Activated CD8-positive, alpha-beta memory T cell treated with anti-CD3 and anti-CD28 coated beads, Interleukin-2, amount 50 U/mL, for 24 hours (primary cell): Measurements from ENCODE around the gene CNTN5.

Experiments
- DNase-seq: peaks from one replicate; pipeline ENCODE4 v3.0.0-alpha.2; 2020; ENCODE audit errors: extremely low read depth

The CNTN5 gene

GRCh38 chr11:99383648-99384245, 363.0 kb downstream of the CNTN5 start:
- DNase-seq, result no peak

- DNase-seq, result no peak
Observed at GRCh38 chr11:99391245-99391644, 370.5 kb downstream of the CNTN5 start.

- DNase-seq, result no peak
Observed at GRCh38 chr11:99406345-99406744, 385.6 kb downstream of the CNTN5 start.

- DNase-seq, result no peak
Observed at GRCh38 chr11:99410636-99411035, 389.9 kb downstream of the CNTN5 start.

GRCh38 chr11:99418927-99419720, 398.4 kb downstream of the CNTN5 start:
- no peak for DNase-seq

GRCh38 chr11:99419991-99420390, 399.2 kb downstream of the CNTN5 start:
- DNase-seq, result no peak

GRCh38 chr11:99422581-99423427, 402.1 kb downstream of the CNTN5 start:
- no peak for DNase-seq

GRCh38 chr11:99423428-99423983, 402.8 kb downstream of the CNTN5 start:
- no peak for DNase-seq

- no peak for DNase-seq
Observed at GRCh38 chr11:99424313-99425084, 403.8 kb downstream of the CNTN5 start.

GRCh38 chr11:99425596-99425995, 404.8 kb downstream of the CNTN5 start:
- no peak for DNase-seq

GRCh38 chr11:99432677-99433076, 411.9 kb downstream of the CNTN5 start:
- no peak for DNase-seq

GRCh38 chr11:99443276-99443675, 422.5 kb downstream of the CNTN5 start:
- no peak for DNase-seq

- DNase-seq, result no peak
Observed at GRCh38 chr11:99446400-99446799, 425.7 kb downstream of the CNTN5 start.

GRCh38 chr11:99449345-99449744, 428.6 kb downstream of the CNTN5 start:
- no peak for DNase-seq

- no peak for DNase-seq
Observed at GRCh38 chr11:99452075-99452474, 431.3 kb downstream of the CNTN5 start.

- DNase-seq, result no peak
Observed at GRCh38 chr11:99461913-99462312, 441.2 kb downstream of the CNTN5 start.

- no peak for DNase-seq
Observed at GRCh38 chr11:99464985-99465384, 444.2 kb downstream of the CNTN5 start.

- DNase-seq, result no peak
Observed at GRCh38 chr11:99489581-99489980, 468.8 kb downstream of the CNTN5 start.

GRCh38 chr11:99494065-99494464, 473.3 kb downstream of the CNTN5 start:
- no peak for DNase-seq

- DNase-seq, result no peak
Observed at GRCh38 chr11:99501655-99502054, 480.9 kb downstream of the CNTN5 start.

- DNase-seq, result no peak
Observed at GRCh38 chr11:99505316-99505715, 484.6 kb downstream of the CNTN5 start.
